PFSK-1 (cell line): ENCODE data around the gene NRAP.

ENCODE experiments used
- POLR2AphosphoS5 ChIP-seq: IDR thresholded peaks from 2 replicates; pipeline ENCODE4 v1.6.1; 2012; ENCODE audit warnings: low read depth, mild to moderate bottlenecking, control low read depth, low read length, moderate library complexity
- TAF1 ChIP-seq: IDR thresholded peaks from 2 replicates; pipeline ENCODE4 v1.6.1; 2012; ENCODE audit warnings: low read length, control low read depth, borderline replicate concordance; ENCODE audit not compliant: insufficient read depth

- TF ChIP-seq TAF1 (no peak), POLR2AphosphoS5 (no peak)
Measured at GRCh38 chr10:113695691-113696090, 31.9 kb upstream of the NRAP start.
